GM19099 (cell line): Measurements from ENCODE around the gene COPS8.

Experiments
- POLR2A ChIP-seq: IDR thresholded peaks from 3 replicates; pipeline ENCODE4 v1.6.1; 2011; ENCODE audit warnings: low read depth; ENCODE audit not compliant: insufficient read length; ENCODE audit errors: extremely low read depth

COPS8 gene

DNA sequence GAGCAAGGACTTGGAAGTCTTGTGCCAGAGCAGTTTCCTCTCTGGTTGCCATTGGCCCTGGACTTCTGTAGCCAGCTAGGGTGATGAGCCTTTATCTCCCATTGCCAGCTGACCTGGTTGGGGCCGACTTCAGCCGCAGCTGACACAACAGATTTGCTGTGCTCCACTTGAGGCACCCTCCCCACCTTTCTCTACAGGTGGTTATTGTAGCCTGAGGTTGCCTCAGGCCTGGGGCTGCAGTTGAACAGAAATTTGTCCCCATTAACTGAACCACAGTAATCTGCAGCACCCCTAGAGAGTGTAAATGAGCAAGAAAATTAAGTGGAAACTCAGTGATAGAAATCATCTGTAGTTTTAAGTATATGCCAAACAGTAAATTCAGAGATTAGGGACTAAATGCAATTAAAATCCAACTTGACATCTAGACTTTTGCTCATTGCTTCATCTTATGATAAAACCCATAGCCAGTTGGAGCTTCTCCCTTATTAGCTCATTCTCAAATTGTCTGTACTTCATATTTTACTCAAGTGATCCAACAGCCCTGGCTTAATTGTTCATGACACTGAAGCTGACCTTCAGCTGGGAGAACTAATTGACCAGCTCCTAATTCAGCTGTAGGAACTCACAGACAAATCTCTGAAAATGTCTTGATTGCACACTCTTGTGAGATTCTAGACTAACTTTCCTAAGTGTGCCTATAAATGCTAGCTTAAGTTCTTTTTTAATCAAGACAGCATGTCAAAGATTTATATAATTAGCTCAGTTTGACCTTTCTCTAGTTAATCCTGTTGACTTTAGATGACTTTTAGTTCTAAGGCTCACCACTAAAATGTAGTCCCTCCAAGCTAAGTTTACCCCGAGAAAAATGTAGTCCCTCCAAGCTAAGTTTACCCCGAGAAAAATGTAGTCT, 48.9 kb downstream of the COPS8 start:
- TF ChIP-seq POLR2A: no peak

- TF ChIP-seq POLR2A: no peak
These were observed 51.1 kb downstream of the COPS8 start for GRCh38 chr2:237136824-237137223.

GRCh38 chr2:237137626-237138323, 52.1 kb downstream of the COPS8 start:
- no peak for TF ChIP-seq POLR2A

DNA sequence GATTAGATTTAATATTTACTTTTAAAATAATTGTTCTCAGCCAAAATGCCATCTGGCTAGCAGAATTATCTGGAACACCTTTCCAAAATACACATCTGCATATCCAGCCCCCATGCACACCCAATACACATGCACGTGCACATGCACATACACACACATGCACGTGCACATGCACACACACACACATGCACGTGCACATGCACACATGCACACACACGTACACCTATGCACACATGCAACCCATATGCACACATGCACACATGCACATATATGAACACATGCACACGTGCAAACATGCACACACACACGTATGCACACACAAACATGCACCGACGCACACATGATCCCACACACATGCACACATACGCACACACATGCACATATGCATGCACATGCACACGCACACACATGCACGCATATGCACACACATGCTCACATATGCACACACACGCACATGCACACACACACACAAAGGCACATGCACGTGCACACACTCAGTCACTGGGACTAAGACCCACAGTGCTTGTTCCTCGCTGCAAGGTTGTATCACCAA, 53.5 kb downstream of the COPS8 start:
- TF ChIP-seq POLR2A: no peak

DNA sequence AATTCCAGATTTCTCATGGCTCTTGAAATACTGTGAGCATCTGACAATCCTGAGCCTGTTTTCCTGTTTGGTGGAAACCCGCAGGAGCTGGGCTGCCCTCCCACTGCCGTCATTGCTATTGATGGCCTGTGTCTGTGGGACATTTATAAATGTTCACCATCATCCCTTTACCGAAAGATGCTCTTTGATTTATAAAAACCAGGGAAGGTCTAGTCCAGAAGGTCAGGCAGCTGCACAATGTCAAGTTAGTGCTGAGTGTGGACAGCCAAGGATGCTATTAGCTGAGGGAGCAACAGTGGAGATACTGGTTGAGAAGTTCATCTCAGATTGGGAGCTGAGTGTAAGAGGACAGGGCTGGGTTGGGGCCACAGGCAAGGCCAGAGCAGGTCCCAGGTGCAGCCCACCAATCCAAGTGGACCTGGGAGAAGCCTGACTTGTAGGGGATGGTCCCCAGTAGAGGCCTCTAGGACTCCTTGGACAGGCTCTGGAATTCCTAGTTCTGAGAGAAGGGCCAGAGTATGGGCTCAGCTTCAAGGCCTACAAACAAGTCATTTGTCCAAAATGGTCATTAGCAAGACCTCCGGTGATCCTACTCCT, 55.1 kb downstream of the COPS8 start:
- TF ChIP-seq POLR2A: no peak

- TF ChIP-seq POLR2A: no peak
These were observed 55.9 kb downstream of the COPS8 start for GRCh38 chr2:237141571-237142051.

DNA sequence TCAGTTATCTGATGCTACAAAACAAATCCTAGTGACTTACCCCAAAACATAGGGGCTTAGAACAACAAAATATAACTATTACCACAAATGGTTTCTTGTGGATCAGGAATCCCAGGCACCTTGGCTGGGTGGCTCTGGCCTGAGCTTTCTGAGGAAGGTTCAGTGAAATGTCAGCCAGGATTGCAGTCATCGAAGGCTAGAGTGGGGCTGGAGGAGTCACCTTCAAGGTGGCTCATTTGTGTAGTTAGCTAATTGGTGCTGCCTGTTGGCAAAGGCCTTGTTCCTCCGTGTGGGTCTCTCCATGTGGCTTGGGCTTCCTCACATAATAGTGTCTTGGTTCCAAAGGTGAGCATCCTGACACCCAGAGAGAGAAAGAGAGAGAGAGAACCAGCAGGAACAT, 57.4 kb downstream of the COPS8 start:
- TF ChIP-seq POLR2A: no peak

DNA sequence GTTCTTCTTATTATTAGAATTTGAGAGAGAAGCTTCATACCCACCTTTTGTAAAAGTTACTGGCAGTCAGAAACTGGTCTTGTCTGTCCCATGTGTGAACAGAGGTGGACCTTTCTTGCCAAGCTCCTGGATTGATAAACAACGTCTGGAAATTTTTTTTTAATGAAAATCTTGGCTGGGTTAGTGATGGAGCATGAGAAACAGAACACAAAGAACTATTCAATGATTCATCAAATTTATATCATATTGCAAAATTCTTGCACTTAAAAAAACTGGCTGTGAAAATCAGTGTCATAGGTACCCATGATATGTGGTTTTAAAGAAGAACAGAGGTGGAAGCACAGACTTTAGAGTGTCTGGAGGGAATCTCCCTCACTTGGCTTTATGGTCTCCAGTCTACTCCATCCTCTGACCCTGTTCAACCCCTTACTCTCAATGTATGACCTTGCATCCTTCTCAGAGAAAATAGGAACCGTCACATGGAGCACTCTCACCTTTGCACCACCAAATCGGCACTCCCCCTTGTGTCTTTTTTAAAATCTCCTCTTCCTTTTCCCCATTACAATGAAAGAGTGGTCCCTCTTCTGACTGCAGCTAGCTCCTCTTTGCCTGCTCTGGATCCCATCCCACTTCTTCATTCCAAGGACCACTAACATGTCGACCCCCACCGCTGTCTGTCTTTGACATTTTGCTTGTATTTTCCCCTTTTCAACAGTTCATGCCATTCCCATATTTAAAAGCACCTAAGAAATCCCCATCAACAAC, 58.2 kb downstream of the COPS8 start:
- TF ChIP-seq POLR2A: no peak

- TF ChIP-seq POLR2A: no peak
These were observed 58.8 kb downstream of the COPS8 start for GRCh38 chr2:237144516-237144915.

DNA sequence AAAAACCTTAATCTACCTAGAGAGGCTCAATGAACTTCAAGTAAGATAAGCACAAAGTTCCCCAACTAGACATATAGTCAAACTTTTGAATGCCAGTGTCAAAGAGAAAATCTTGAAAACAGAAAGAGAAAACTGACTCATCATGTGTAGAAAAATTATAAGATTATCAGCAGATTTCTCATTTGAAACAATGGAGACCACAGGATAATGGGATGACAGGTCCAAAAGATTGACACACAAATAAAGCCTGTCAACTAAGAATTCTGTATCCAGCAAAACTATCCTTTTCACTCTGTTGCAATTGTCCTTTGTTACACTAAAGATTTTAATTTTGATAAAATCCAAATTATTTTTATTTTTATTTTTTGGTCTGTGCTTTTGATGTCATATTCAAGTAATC, 61.6 kb downstream of the COPS8 start:
- no peak for TF ChIP-seq POLR2A

- TF ChIP-seq POLR2A: no peak
These were observed 62.9 kb downstream of the COPS8 start for GRCh38 chr2:237148624-237149023.

DNA sequence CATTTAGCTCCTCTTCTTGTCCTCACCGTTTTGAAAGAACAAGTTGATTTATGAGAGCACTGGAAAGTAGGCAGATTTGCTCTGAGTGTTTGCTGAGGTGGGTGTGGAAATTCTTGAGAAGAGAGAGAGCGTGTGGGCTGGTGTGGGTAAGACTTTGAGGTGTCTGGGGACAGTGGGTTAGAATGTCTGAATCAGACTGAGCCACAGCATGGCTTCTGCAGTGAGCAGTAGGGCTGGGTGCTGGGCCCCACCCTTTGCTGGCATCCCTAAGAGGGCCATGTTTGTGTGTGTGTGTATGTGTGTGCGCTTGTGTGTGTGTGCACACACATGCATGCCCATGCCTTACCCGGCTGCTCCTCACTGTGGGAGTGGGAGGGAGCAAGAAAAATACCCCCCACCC, 63.7 kb downstream of the COPS8 start:
- TF ChIP-seq POLR2A: no peak
